Measurements from ENCODE around the gene WHRN. TPM values are rescaled to one million over a fixed set of nuclear protein-coding genes. Genes with fewer than 3 reads are reported as not detected.
A peak's percentile ranks its signal among the peaks of the same experiment; 100 is the strongest.

The WHRN gene
- polyA plus RNA-seq, 4 donors, result 2.7 to 12.9 (median 7.9) TPM

DNA sequence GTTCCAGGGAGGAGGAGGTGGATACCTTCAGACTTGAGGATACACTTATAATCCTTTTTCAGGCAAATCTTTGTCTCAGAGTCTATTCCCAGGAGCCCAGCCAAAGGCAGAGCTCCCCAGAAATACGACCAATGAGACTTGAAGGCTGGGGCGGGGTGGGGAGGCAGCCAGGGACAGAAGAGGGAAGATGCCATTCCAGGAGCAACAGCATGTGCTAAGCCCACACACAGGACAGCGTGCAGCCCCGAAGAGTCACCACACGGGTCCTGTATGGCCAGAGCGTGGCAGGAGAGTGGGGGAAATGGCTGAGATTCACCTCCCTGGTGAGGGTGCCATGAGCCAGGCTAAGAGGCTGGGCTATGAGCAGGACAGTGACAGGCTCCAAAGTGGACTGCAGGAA is 35.2 kb downstream of the WHRN start:
- DNase-seq (no peak), FAIRE-seq (no peak)
- peaks cover 0 to 10% of the 10 kb centered on the region in 2 donors for H3K9me3 ChIP-seq (ENCODE audit: control insufficient read depth in 2 of 2, insufficient read depth in 1 of 2, low read depth in 1 of 2, low read length in 1 of 2)
- H3K36me3 ChIP-seq (ENCODE audit: control insufficient read depth in 3 of 3, insufficient read depth in 2 of 3, low read depth in 1 of 3, low read length in 3 of 3), result peaks cover 0 to 22% (median 0%) of the 10 kb centered on the region in 3 donors
- 92 to 97% (median 93%) methylated on average over 6 of the region's 6 CpGs for WGBS, 3 donors
- no peaks in the 10 kb centered on the region for H3K27me3 ChIP-seq (ENCODE audit: control insufficient read depth in 3 of 3, insufficient read depth in 3 of 3, low read length in 3 of 3)
- no peaks in the 10 kb centered on the region for H3K4me1 ChIP-seq (ENCODE audit: control insufficient read depth in 3 of 3, insufficient read depth in 2 of 3, low read depth in 1 of 3, low read length in 2 of 3)
- H3K27ac ChIP-seq (ENCODE audit: low read depth in 1 of 3, low read length in 2 of 3), result no peak overlapping the region
- H3K4me3 ChIP-seq (ENCODE audit: low read depth in 1 of 3, low read length in 3 of 3), result no peak overlapping the region

DNA sequence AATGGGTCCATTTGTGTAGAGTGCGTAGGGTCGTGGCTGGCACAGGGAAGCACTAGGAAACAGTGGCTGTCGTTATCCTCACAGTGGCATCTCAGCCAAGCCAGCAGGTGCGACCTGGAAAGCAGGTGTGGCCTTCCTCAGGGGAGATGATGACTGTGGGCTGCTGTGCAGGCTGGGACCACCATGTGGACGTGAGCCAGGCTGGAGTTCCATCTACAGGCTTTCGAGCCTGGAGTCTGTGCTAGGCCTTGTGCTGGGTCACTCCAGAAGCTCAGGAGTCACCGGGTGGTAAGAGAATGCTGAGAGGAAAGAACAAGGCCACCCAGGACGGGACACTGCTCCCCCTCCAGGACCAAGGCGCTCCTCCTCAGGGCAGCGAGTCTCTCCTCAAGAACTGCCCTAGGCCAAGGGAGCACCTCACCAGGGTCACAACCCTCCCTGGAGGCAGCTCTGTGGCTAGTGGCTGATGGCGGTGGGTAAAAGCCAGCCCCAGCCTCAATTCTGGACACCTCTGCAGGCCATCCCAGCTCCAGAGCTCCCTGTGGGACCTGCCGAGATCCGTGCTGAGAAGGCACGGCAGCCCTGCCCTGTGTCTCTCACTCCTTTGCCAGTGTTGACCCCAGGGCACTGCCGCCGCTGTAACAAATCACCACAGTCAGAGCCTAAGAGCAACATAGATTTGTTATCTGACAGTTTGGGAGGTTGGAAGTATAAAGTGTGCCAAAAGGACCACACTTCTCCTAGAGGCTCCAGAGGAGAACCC is 36.0 kb downstream of the WHRN start:
- Histone ChIP-seq H3K27ac (ENCODE audit: low read depth in 1 of 3, low read length in 2 of 3) (no peak overlapping the region), H3K4me3 (ENCODE audit: low read depth in 1 of 3, low read length in 3 of 3) (no peak overlapping the region), H3K36me3 (ENCODE audit: control insufficient read depth in 3 of 3, insufficient read depth in 2 of 3, low read depth in 1 of 3, low read length in 3 of 3) (peaks cover 0 to 22% (median 0%) of the 10 kb centered on the region in 3 donors), H3K9me3 (ENCODE audit: control insufficient read depth in 2 of 2, insufficient read depth in 1 of 2, low read depth in 1 of 2, low read length in 1 of 2) (peaks cover 0 to 11% of the 10 kb centered on the region in 2 donors), H3K27me3 (ENCODE audit: control insufficient read depth in 3 of 3, insufficient read depth in 3 of 3, low read length in 3 of 3) (no peaks in the 10 kb centered on the region), H3K4me1 (ENCODE audit: control insufficient read depth in 3 of 3, insufficient read depth in 2 of 3, low read depth in 1 of 3, low read length in 2 of 3) (no peaks in the 10 kb centered on the region)
- FAIRE-seq (no peak), DNase-seq (no peak)
- WGBS, 3 donors, result 84 to 89% (median 89%) methylated on average over 15 to 16 of the region's 16 CpGs

DNA sequence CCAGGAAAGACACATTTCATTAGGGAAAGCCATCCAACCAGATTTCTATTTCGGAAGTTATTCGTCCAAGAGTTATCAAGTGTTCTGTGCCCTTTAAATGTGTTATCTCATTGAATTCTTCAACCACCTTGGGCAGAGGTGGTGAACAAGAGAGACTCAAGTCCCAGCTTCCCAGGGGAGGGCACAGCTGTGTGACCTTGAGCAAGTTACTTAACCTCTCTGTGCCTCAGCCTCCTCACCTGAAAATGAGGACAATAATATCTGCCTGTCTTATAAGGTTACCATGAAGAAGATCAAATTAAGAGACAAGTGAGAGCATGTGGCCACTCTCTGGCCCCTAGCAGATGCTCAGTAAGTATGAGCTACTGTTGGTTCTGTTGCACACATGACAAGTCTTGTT is 37.4 kb downstream of the WHRN start:
- DNase-seq (no peak), FAIRE-seq (no peak)
- Histone ChIP-seq H3K4me1 (ENCODE audit: control insufficient read depth in 3 of 3, insufficient read depth in 2 of 3, low read depth in 1 of 3, low read length in 2 of 3) (no peaks in the 10 kb centered on the region), H3K27me3 (ENCODE audit: control insufficient read depth in 3 of 3, insufficient read depth in 3 of 3, low read length in 3 of 3) (no peaks in the 10 kb centered on the region), H3K4me3 (ENCODE audit: low read depth in 1 of 3, low read length in 3 of 3) (no peak overlapping the region), H3K9me3 (ENCODE audit: control insufficient read depth in 2 of 2, insufficient read depth in 1 of 2, low read depth in 1 of 2, low read length in 1 of 2) (peaks cover 0 to 13% of the 10 kb centered on the region in 2 donors), H3K27ac (ENCODE audit: low read depth in 1 of 3, low read length in 2 of 3) (no peak overlapping the region), H3K36me3 (ENCODE audit: control insufficient read depth in 3 of 3, insufficient read depth in 2 of 3, low read depth in 1 of 3, low read length in 3 of 3) (peaks cover 0 to 21% (median 0%) of the 10 kb centered on the region in 3 donors)
- 84 to 95% (median 88%) methylated on average over 2 of the region's 2 CpGs for WGBS, 3 donors

DNA sequence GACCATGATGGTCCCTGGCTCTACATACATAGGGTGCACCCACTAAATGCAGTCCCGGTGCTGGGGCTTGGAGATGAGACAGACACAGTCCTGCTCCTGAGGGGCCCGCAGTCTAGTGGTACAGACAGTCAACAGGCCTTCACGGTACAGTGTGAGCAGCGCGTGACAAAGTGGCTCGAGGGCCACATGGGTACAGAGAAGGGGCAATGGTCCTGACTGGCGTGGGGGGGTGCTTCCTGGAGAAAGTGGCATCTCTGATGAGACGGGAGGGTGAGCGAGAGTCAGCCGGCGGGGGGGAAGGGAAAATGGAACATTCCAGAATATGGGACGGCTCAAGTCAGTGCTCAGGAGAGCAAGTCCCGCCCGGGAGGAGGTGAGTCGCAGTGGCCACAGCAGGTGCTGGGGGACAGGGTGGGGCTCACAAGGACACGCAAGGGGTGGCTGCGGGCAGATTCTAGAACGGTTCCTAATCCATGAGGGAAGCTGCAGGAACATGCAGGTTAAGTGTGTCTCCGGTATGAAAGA is 38.0 kb downstream of the WHRN start:
- Histone ChIP-seq H3K36me3 (ENCODE audit: control insufficient read depth in 3 of 3, insufficient read depth in 2 of 3, low read depth in 1 of 3, low read length in 3 of 3) (peaks cover 0 to 19% (median 0%) of the 10 kb centered on the region in 3 donors), H3K27me3 (ENCODE audit: control insufficient read depth in 3 of 3, insufficient read depth in 3 of 3, low read length in 3 of 3) (no peaks in the 10 kb centered on the region), H3K27ac (ENCODE audit: low read depth in 1 of 3, low read length in 2 of 3) (no peak overlapping the region), H3K9me3 (ENCODE audit: control insufficient read depth in 2 of 2, insufficient read depth in 1 of 2, low read depth in 1 of 2, low read length in 1 of 2) (peaks cover 0 to 13% of the 10 kb centered on the region in 2 donors), H3K4me3 (ENCODE audit: low read depth in 1 of 3, low read length in 3 of 3) (no peak overlapping the region), H3K4me1 (ENCODE audit: control insufficient read depth in 3 of 3, insufficient read depth in 2 of 3, low read depth in 1 of 3, low read length in 2 of 3) (no peaks in the 10 kb centered on the region)
- DNase-seq (no peak), FAIRE-seq (no peak)
- WGBS, 3 donors, result 88 to 91% (median 89%) methylated on average over 19 of the region's 19 CpGs

DNA sequence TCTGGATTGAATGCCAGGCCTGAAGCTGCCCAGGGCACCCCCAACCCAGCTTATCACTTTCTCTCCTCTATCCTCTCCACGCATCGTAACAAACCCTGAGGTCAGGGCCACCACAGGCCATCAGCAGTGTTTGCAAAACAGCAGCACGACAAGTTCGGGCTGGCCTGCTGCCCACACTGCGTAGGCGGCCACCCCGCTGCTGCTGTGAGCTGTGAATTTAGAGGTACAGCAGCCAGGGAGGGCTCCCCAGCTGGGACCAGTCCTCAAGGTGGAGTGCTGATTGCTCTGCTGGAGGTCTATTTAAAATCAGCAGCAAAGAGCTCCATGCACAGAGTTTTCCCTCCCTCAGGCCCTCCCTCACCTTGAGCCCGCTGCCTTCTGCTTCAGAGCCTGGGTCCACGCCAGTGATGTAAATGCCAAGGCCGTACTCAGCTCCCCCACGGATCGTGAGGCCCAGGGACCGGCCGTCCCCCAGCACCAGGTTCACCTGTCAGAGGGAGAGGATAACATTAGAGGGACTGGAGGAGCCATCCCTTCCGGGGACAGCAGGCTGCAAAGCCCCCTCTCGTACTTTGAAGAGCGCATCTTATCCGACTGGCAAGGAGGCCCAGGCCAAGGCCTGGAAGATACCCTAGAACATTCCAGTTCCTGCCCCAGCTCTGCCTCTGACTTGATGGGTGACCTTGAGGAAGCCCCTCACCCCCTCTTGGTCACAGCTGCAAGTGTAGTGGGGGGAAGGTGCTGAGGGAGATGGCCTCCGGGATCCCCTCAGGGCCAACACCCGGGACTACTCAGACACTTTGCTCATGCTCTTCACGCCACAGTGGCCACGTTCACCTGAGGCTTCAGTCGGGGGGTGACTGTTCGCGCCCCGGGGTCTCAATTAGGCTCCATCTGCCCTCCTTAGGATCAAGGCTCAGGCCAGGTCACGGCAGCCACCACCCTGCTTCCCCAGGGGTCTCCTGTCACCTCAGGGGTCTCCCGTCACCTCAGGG is 39.1 kb downstream of the WHRN start:
- WGBS, 3 donors, result 86 to 89% (median 87%) methylated on average over 28 of the region's 28 CpGs

DNA sequence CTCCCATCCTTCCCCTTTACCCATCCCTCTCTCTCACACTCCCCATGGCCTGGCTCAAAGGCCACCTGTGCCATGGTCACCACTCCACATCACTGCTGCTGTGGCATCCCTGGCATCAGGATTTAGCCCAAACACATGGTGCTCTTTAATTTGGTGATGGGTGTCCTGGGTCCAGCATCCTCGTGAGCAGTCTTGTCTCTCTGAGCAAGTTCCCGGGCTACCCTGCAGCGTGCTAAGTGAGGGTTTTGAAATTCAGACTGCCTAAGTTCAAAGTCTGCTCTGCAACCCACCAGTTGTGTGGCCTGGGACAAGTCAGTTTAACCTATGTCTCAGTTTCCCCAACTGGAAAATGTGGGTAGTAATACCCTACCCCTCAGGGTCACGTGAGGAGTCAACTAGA is 39.9 kb downstream of the WHRN start:
- 93 to 98% (median 94%) methylated on average over 4 of the region's 4 CpGs for WGBS, 3 donors
- peaks cover 0 to 14% (median 0%) of the 10 kb centered on the region in 3 donors for H3K36me3 ChIP-seq (ENCODE audit: control insufficient read depth in 3 of 3, insufficient read depth in 2 of 3, low read depth in 1 of 3, low read length in 3 of 3)
- FAIRE-seq (no peak), DNase-seq (no peak)
- peaks cover 0 to 8% of the 10 kb centered on the region in 2 donors for H3K9me3 ChIP-seq (ENCODE audit: control insufficient read depth in 2 of 2, insufficient read depth in 1 of 2, low read depth in 1 of 2, low read length in 1 of 2)
- no peaks in the 10 kb centered on the region for H3K4me1 ChIP-seq (ENCODE audit: control insufficient read depth in 3 of 3, insufficient read depth in 2 of 3, low read depth in 1 of 3, low read length in 2 of 3)
- H3K27me3 ChIP-seq (ENCODE audit: control insufficient read depth in 3 of 3, insufficient read depth in 3 of 3, low read length in 3 of 3), result no peaks in the 10 kb centered on the region
- H3K4me3 ChIP-seq (ENCODE audit: low read depth in 1 of 3, low read length in 3 of 3), result no peak overlapping the region
- H3K27ac ChIP-seq (ENCODE audit: low read depth in 1 of 3, low read length in 2 of 3), result no peak overlapping the region

More for the DNA sequence above, 39.1 kb downstream of the WHRN start:
- peaks cover 0 to 8% of the 10 kb centered on the region in 2 donors for H3K9me3 ChIP-seq (ENCODE audit: control insufficient read depth in 2 of 2, insufficient read depth in 1 of 2, low read depth in 1 of 2, low read length in 1 of 2)
- peaks cover 0 to 14% (median 0%) of the 10 kb centered on the region in 3 donors for H3K36me3 ChIP-seq (ENCODE audit: control insufficient read depth in 3 of 3, insufficient read depth in 2 of 3, low read depth in 1 of 3, low read length in 3 of 3)
- FAIRE-seq, result no peak
- H3K4me3 ChIP-seq (ENCODE audit: low read depth in 1 of 3, low read length in 3 of 3), result no peak overlapping the region
- no peak for DNase-seq
- H3K27ac ChIP-seq (ENCODE audit: low read depth in 1 of 3, low read length in 2 of 3), result no peak overlapping the region
- no peaks in the 10 kb centered on the region for H3K27me3 ChIP-seq (ENCODE audit: control insufficient read depth in 3 of 3, insufficient read depth in 3 of 3, low read length in 3 of 3)
- no peaks in the 10 kb centered on the region for H3K4me1 ChIP-seq (ENCODE audit: control insufficient read depth in 3 of 3, insufficient read depth in 2 of 3, low read depth in 1 of 3, low read length in 2 of 3)

DNA sequence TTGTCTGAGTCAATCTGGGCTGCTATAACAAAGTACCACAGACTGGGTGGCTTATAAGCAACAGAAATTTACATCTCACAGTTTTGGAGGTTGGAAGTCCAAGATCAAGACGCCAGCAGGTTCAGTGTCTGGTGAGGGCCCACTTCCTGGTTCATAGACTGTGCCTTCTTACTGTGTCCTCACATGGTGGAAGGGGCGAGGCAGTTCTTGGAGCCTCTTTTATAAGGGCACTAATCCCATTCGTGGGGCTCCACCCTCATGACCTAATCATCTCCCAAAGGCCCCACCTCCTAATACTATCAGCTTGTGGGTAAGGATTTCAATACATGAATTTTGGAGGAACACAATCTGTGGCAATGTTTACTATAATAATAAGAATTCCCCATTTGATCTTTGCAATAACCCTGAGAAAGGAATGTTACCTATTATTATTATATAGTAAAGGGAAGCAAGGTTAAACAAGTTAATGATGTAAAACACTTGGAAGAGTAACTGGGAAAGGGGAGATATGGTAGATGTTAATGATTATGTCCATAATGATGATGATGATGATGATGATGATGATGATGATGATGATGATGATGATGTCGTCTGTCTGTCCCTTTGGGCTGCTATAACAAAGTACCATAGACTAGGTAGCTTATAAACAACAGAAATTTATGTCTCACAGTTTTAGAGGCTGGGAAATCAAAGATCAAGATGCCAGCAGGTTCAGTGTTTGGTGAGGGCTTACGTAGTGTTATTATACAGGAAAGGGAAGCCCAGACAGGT is 40.8 kb downstream of the WHRN start:
- Histone ChIP-seq H3K9me3 (ENCODE audit: control insufficient read depth in 2 of 2, insufficient read depth in 1 of 2, low read depth in 1 of 2, low read length in 1 of 2) (peaks cover 0 to 4% of the 10 kb centered on the region in 2 donors), H3K4me3 (ENCODE audit: low read depth in 1 of 3, low read length in 3 of 3) (no peak overlapping the region), H3K27me3 (ENCODE audit: control insufficient read depth in 3 of 3, insufficient read depth in 3 of 3, low read length in 3 of 3) (no peaks in the 10 kb centered on the region), H3K27ac (ENCODE audit: low read depth in 1 of 3, low read length in 2 of 3) (no peak overlapping the region), H3K36me3 (ENCODE audit: control insufficient read depth in 3 of 3, insufficient read depth in 2 of 3, low read depth in 1 of 3, low read length in 3 of 3) (peaks cover 0 to 10% (median 0%) of the 10 kb centered on the region in 3 donors), H3K4me1 (ENCODE audit: control insufficient read depth in 3 of 3, insufficient read depth in 2 of 3, low read depth in 1 of 3, low read length in 2 of 3) (no peaks in the 10 kb centered on the region)
- FAIRE-seq (no peak), DNase-seq (peak in 1 of 2 donors; percentile 24)
- WGBS, 3 donors, result 73 to 86% (median 75%) methylated on average over 5 of the region's 5 CpGs
